A673 (cell line): ENCODE measurements around the gene CBX7. TPM values are rescaled to one million over a fixed set of nuclear protein-coding genes. Genes with fewer than 3 reads are reported as not detected.

Experiments
- BruUV-seq: library from RNA; stranded (reverse); fragments of 400-500 nt; replicated peaks from 2 replicates; lab custom pipeline; 2021; lab: Mats Ljungman, UMichigan
- CTCF ChIA-PET: fragments of 300-600 bp; sonication (Branson Sonifier 250); formaldehyde crosslinking; loops from one replicate; lab custom pipeline; 2022; ENCODE audit warnings: antibody characterized with exemption; lab: Charles Lee
- POLR2A ChIA-PET: fragments of 300-600 bp; sonication (Branson Sonifier 250); formaldehyde crosslinking; loops from one replicate; lab custom pipeline; 2022; ENCODE audit warnings: antibody characterized with exemption; ENCODE audit not compliant: low non-redundant PET; lab: Charles Lee
- DNase-seq: peaks from one replicate; pipeline ENCODE4 v3.0.0-alpha.2; 2015; ENCODE audit warnings: low spot score
- H3K27ac ChIP-seq: fragments of 200-600 bp; sonication (generic); 2 replicates; pipeline ENCODE4 v1.5.1; 2016; ENCODE audit warnings: mixed run types, low read depth, mild to moderate bottlenecking, mixed read lengths, antibody characterized with exemption, low read length; ENCODE audit not compliant: poor library complexity, severe bottlenecking
- H3K27me3 ChIP-seq: fragments of 200-600 bp; sonication (generic); replicated peaks from 2 replicates; pipeline ENCODE4 v1.6.1; 2017; ENCODE audit warnings: mixed run types, low read depth, mild to moderate bottlenecking, mixed read lengths, antibody characterized with exemption, low read length; ENCODE audit not compliant: insufficient read depth, poor library complexity
- H3K36me3 ChIP-seq: fragments of 200-600 bp; sonication (generic); 2 replicates; pipeline ENCODE4 v1.6.1; 2016; ENCODE audit warnings: mixed run types, mild to moderate bottlenecking, mixed read lengths, antibody characterized with exemption, low read length; ENCODE audit not compliant: insufficient read depth, poor library complexity, severe bottlenecking
- H3K4me1 ChIP-seq: fragments of 200-600 bp; sonication (generic); 2 replicates; pipeline ENCODE4 v1.6.1; 2017; ENCODE audit warnings: mixed run types, mild to moderate bottlenecking, mixed read lengths, antibody characterized with exemption, low read length; ENCODE audit not compliant: insufficient read depth, poor library complexity, severe bottlenecking
- H3K4me3 ChIP-seq: fragments of 200-600 bp; sonication (generic); 2 replicates; pipeline ENCODE4 v1.5.1; 2016; ENCODE audit warnings: low read depth, mixed run types, mild to moderate bottlenecking, mixed read lengths, low read length; ENCODE audit not compliant: poor library complexity, severe bottlenecking
- H3K9me3 ChIP-seq: fragments of 200-600 bp; sonication (generic); 2 replicates; pipeline ENCODE4 v1.6.1; 2016; ENCODE audit warnings: mixed run types, low read depth, mild to moderate bottlenecking, mixed read lengths, antibody characterized with exemption, low read length; ENCODE audit not compliant: poor library complexity, severe bottlenecking
- EZH2 ChIP-seq: fragments of 200-600 bp; sonication (generic); IDR thresholded peaks from 2 replicates; pipeline ENCODE4 v1.6.1; 2017; ENCODE audit warnings: borderline replicate concordance, low read depth, mild to moderate bottlenecking, mixed read lengths, antibody characterized with exemption, low read length; ENCODE audit not compliant: poor library complexity, severe bottlenecking
- intact Hi-C: fragments of 100-400 bp; cut with micrococcal nuclease; formaldehyde crosslinking; loops from one replicate; pipeline ENCODE4 v1.10.0; 2022; ENCODE audit not compliant: unreplicated experiment
- total RNA-seq: library from RNA; stranded (reverse); gene quantifications from 2 replicates; pipeline ENCODE4 v1.2.3, GENCODE V29; 2021
- TF ChIP-seq, protein P1 (sequence below): fragments of 300-800, 200-600 bp; sonication (generic); conservative IDR thresholded peaks from 2 replicates; pipeline ENCODE4 v1.5.1; 2017; ENCODE audit warnings: low read depth, mild to moderate bottlenecking, antibody characterized with exemption, low read length, moderate library complexity, mixed read lengths

CBX7 gene
- total RNA-seq, 1 experiment from 2014 or later, result 2.8 TPM

- ChIA-PET POLR2A (no interaction called here), CTCF (no interaction called here)
- no peak for DNase-seq
- Histone ChIP-seq H3K4me1 (no peaks in the 10 kb centered on the region), H3K36me3 (no peaks in the 10 kb centered on the region), H3K27ac (no peak overlapping the region), H3K9me3 (no peaks in the 10 kb centered on the region), H3K4me3 (no peak overlapping the region), H3K27me3 (no peaks in the 10 kb centered on the region)
- no TSS peak for BruUV-seq
- TF ChIP-seq, protein P1, sequence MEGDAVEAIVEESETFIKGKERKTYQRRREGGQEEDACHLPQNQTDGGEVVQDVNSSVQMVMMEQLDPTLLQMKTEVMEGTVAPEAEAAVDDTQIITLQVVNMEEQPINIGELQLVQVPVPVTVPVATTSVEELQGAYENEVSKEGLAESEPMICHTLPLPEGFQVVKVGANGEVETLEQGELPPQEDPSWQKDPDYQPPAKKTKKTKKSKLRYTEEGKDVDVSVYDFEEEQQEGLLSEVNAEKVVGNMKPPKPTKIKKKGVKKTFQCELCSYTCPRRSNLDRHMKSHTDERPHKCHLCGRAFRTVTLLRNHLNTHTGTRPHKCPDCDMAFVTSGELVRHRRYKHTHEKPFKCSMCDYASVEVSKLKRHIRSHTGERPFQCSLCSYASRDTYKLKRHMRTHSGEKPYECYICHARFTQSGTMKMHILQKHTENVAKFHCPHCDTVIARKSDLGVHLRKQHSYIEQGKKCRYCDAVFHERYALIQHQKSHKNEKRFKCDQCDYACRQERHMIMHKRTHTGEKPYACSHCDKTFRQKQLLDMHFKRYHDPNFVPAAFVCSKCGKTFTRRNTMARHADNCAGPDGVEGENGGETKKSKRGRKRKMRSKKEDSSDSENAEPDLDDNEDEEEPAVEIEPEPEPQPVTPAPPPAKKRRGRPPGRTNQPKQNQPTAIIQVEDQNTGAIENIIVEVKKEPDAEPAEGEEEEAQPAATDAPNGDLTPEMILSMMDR, result no peak
- no peak for TF ChIP-seq EZH2
- intact Hi-C loops, result no loop called here
These were observed 67.8 kb downstream of the CBX7 start for GRCh38 chr22:39084666-39085065.

- H3K4me3 ChIP-seq, result no peak overlapping the region
- H3K9me3 ChIP-seq, result no peaks in the 10 kb centered on the region
- H3K4me1 ChIP-seq, result no peaks in the 10 kb centered on the region
- intact Hi-C loops, result no loop called here
- no peak overlapping the region for H3K27ac ChIP-seq
- TF ChIP-seq, protein P1, result no peak
- no peak for TF ChIP-seq EZH2
- ChIA-PET POLR2A (no interaction called here), CTCF (no interaction called here)
- H3K27me3 ChIP-seq, result no peaks in the 10 kb centered on the region
- DNase-seq, result no peak
- no TSS peak for BruUV-seq
- H3K36me3 ChIP-seq, result no peaks in the 10 kb centered on the region
These were observed 69.0 kb downstream of the CBX7 start for GRCh38 chr22:39083212-39084165.

GRCh38 chr22:39081598-39081997 lies 70.9 kb downstream of the CBX7 start:
- BruUV-seq, result no TSS peak
- CTCF ChIA-PET, result no interaction called here

More at GRCh38 chr22:39081598-39081997, 70.9 kb downstream of the CBX7 start:
- intact Hi-C loops, result no loop called here
- H3K4me1 ChIP-seq, result peaks cover 8% of the 10 kb centered on the region
- H3K4me3 ChIP-seq, result no peak overlapping the region
- POLR2A ChIA-PET, result no interaction called here
- no peaks in the 10 kb centered on the region for H3K36me3 ChIP-seq
- TF ChIP-seq EZH2, result no peak
- TF ChIP-seq, protein P1, result no peak
- no peak for DNase-seq
- no peak overlapping the region for H3K27ac ChIP-seq
- no peaks in the 10 kb centered on the region for H3K9me3 ChIP-seq
- no peaks in the 10 kb centered on the region for H3K27me3 ChIP-seq
